CD4-positive, alpha-beta T cell treated with Interleukin-4 for 1 hour (primary cell): ENCODE measurements around the gene LIPN.

Source experiments
- DNase-seq, 2 donors: peaks; one replicate each; pipeline ENCODE4 v3.0.0-alpha.2; 2020 to 2022

Gene LIPN

GRCh38 chr10:88786032-88786770 lies 26.4 kb downstream of the LIPN start:
- no peak for DNase-seq

GRCh38 chr10:88787463-88787862 lies 27.6 kb downstream of the LIPN start:
- DNase-seq: no peak

- DNase-seq: no peak
Measured at GRCh38 chr10:88788924-88789323, 29.1 kb downstream of the LIPN start.

GRCh38 chr10:88791924-88792323 lies 32.1 kb downstream of the LIPN start:
- peak in 1 of 2 donors; percentile 13 for DNase-seq

- DNase-seq: peak; percentile 12 to 72
Measured at GRCh38 chr10:88792661-88793060, 32.8 kb downstream of the LIPN start.

GRCh38 chr10:88793712-88794299 lies 34.0 kb downstream of the LIPN start:
- DNase-seq: peak in 1 of 2 donors; percentile 24

GRCh38 chr10:88794731-88795130 lies 34.9 kb downstream of the LIPN start:
- DNase-seq: no peak

GRCh38 chr10:88800152-88801125 lies 40.6 kb downstream of the LIPN start:
- no peak for DNase-seq

GRCh38 chr10:88802523-88803285 lies 42.9 kb downstream of the LIPN start, which contains the start of gene LIPM:
Gene LIPM (plus strand): TSS chr10:88802730. CDS start chr10:88802897, 167 bp downstream.
- DNase-seq: no peak

GRCh38 chr10:88803641-88804040 lies 43.8 kb downstream of the LIPN start:
- DNase-seq: no peak

GRCh38 chr10:88804083-88804812 lies 44.4 kb downstream of the LIPN start:
- no peak for DNase-seq

- DNase-seq: no peak
Measured at GRCh38 chr10:88805361-88805760, 45.5 kb downstream of the LIPN start.

- no peak for DNase-seq
Measured at GRCh38 chr10:88805924-88806323, 46.1 kb downstream of the LIPN start.

GRCh38 chr10:88809621-88810020 lies 49.8 kb downstream of the LIPN start:
- no peak for DNase-seq

- peak; percentile 39 to 67 for DNase-seq
Measured at GRCh38 chr10:88810196-88810961, 50.6 kb downstream of the LIPN start.

- DNase-seq: no peak
Measured at GRCh38 chr10:88813200-88813599, 53.4 kb downstream of the LIPN start.

GRCh38 chr10:88819290-88819689 lies 59.5 kb downstream of the LIPN start:
- DNase-seq: no peak

- no peak for DNase-seq
Measured at GRCh38 chr10:88820748-88821401, 61.1 kb downstream of the LIPN start.

GRCh38 chr10:88826388-88826787 lies 66.6 kb downstream of the LIPN start:
- DNase-seq: no peak

- no peak for DNase-seq
Measured at GRCh38 chr10:88827671-88828070, 67.9 kb downstream of the LIPN start.
